Liver (tissue), 9 donors: ENCODE results near the gene NFIX. TPM values are rescaled to one million over a fixed set of nuclear protein-coding genes. Genes with fewer than 3 reads are reported as not detected.
A peak's percentile ranks its signal among the peaks of the same experiment; 100 is the strongest.

Experiments used
- DNase-seq: peaks from one replicate; pipeline ENCODE4 v3.0.0-alpha.2; 2017; ENCODE audit warnings: low spot score
- H3K27ac ChIP-seq, 2 donors: one replicate each; pipeline ENCODE4 v1.7.0; 2013; ENCODE audit warnings: inconsistent platforms in 2 of 2, low read length in 2 of 2, control low read depth in 1 of 2, low read depth in 1 of 2, mild to moderate bottlenecking in 1 of 2
- H3K27me3 ChIP-seq, 4 donors: one replicate each; pipeline versions ENCODE4 v1.6.1 to v1.7.0; 2013; ENCODE audit warnings: low read length in 3 of 4, inconsistent platforms in 1 of 4, mild to moderate bottlenecking in 1 of 4, moderate library complexity in 1 of 4; ENCODE audit not compliant: control insufficient read depth in 4 of 4, insufficient read depth in 4 of 4
- H3K36me3 ChIP-seq, 4 donors: one replicate each; pipeline versions ENCODE4 v1.6.1 to v1.7.0; 2013; ENCODE audit warnings: low read length in 3 of 4, mild to moderate bottlenecking in 3 of 4, low read depth in 1 of 4, moderate library complexity in 1 of 4; ENCODE audit not compliant: control insufficient read depth in 4 of 4, insufficient read depth in 3 of 4
- H3K4me1 ChIP-seq, 4 donors: one replicate each; pipeline versions ENCODE4 v1.6.1 to v1.7.0; 2013; ENCODE audit warnings: low read length in 3 of 4, mild to moderate bottlenecking in 3 of 4, moderate library complexity in 1 of 4; ENCODE audit not compliant: control insufficient read depth in 4 of 4, insufficient read depth in 4 of 4
- H3K4me3 ChIP-seq, 3 donors: one replicate each; pipeline versions ENCODE4 v1.6.1 to v1.7.0; 2013; ENCODE audit warnings: low read length in 3 of 3, control low read depth in 1 of 3, low read depth in 1 of 3, mild to moderate bottlenecking in 1 of 3
- H3K9ac ChIP-seq, 2 donors: one replicate each; pipeline ENCODE4 v1.7.0; 2013; ENCODE audit warnings: low read length in 2 of 2, mild to moderate bottlenecking in 2 of 2, moderate library complexity in 2 of 2, control low read depth in 1 of 2, low read depth in 1 of 2
- H3K9me3 ChIP-seq, 4 donors: one replicate each; pipeline versions ENCODE4 v1.6.1 to v1.7.0; 2013; ENCODE audit warnings: low read length in 3 of 4; ENCODE audit not compliant: control insufficient read depth in 4 of 4
- CTCF ChIP-seq: fragments of 150-350 bp; IDR thresholded peaks from 2 replicates; pipeline ENCODE4 v1.5.1; 2017; ENCODE audit warnings: improper control_type of control experiment, low read depth, low read length; ENCODE audit not compliant: missing input control
- FOXA1 ChIP-seq: IDR thresholded peaks from 2 replicates; pipeline ENCODE4 v1.6.1; 2016; ENCODE audit warnings: antibody characterized with exemption
- FOXA2 ChIP-seq: IDR thresholded peaks from 2 replicates; pipeline ENCODE4 v1.6.1; 2016; ENCODE audit warnings: antibody characterized with exemption
- GABPA ChIP-seq, 2 donors: IDR thresholded peaks in 1 of 2; conservative IDR thresholded peaks in 1 of 2; 2 replicates each; pipeline ENCODE4 v1.6.1; 2016; ENCODE audit warnings: antibody characterized with exemption in 2 of 2, mild to moderate bottlenecking in 1 of 2, moderate library complexity in 1 of 2
- HNF4G ChIP-seq: IDR thresholded peaks from 2 replicates; pipeline ENCODE4 v1.6.1; 2016; ENCODE audit warnings: antibody characterized with exemption
- JUND ChIP-seq, 2 donors: IDR thresholded peaks; 2 replicates each; pipeline ENCODE4 v1.6.1; 2016; ENCODE audit warnings: antibody characterized with exemption in 2 of 2
- MAX ChIP-seq: IDR thresholded peaks from 2 replicates; pipeline ENCODE4 v1.6.1; 2016; ENCODE audit warnings: antibody characterized with exemption
- RAD21 ChIP-seq, 2 donors: IDR thresholded peaks; 2 replicates each; pipeline ENCODE4 v1.6.1; 2016; ENCODE audit warnings: antibody characterized with exemption in 2 of 2, mild to moderate bottlenecking in 2 of 2
- RXRA ChIP-seq, 2 donors: IDR thresholded peaks; 2 replicates each; pipeline ENCODE4 v1.6.1; 2017 to 2018; ENCODE audit warnings: antibody characterized with exemption in 2 of 2, mild to moderate bottlenecking in 1 of 2
- SP1 ChIP-seq: IDR thresholded peaks from 2 replicates; pipeline ENCODE4 v1.6.1; 2018; ENCODE audit warnings: antibody characterized with exemption, mild to moderate bottlenecking
- TAF1 ChIP-seq: conservative IDR thresholded peaks from 2 replicates; pipeline ENCODE4 v1.6.1; 2016; ENCODE audit warnings: antibody characterized with exemption, mild to moderate bottlenecking
- YY1 ChIP-seq: IDR thresholded peaks from 2 replicates; pipeline ENCODE4 v1.6.1; 2016; ENCODE audit warnings: antibody characterized with exemption, mild to moderate bottlenecking
- WGBS: extraction: QIAGEN DNeasy Blood & Tissue Kit; methylation state at CpG from one replicate; pipeline ENCODE4 v1.1.7; 2013; 5-methylcytosine and 5-hydroxymethylcytosine counted together
- polyA plus RNA-seq, 2 donors: library from polyadenylated mRNA; stranded (reverse) in 1 of 2; unstranded in 1 of 2; fragments of 200-250 nt in 1 of 2; fragments of >200 nt in 1 of 2; fragmentation: Nextera tagmentation in 1 of 2; extraction: Ambion mirVana in 1 of 2; gene quantifications; one replicate each; pipeline versions ENCODE4 v1.2.1 to v1.2.3, GENCODE V29; 2013 to 2015
- total RNA-seq, 2 donors: library from RNA; depleted of rRNA; stranded (reverse); fragments of >200 nt; gene quantifications; one replicate each; pipeline ENCODE4 v1.2.3, GENCODE V29; 2014
- TF ChIP-seq, protein P1 (sequence below): IDR thresholded peaks from 2 replicates; pipeline ENCODE4 v1.6.1; 2016; ENCODE audit warnings: antibody characterized with exemption, mild to moderate bottlenecking
- TF ChIP-seq, protein P2 (sequence below): IDR thresholded peaks from 2 replicates; pipeline ENCODE4 v1.6.1; 2016; ENCODE audit warnings: antibody characterized with exemption
- TF ChIP-seq, protein P3 (sequence below): IDR thresholded peaks from 2 replicates; pipeline ENCODE4 v1.6.1; 2016; ENCODE audit warnings: antibody characterized with exemption
- donor health status: healthy.
- donor health status: healthy.
- donor health status: healthy.
- donor health status: healthy.
- donor health status: healthy.

NFIX gene
- total and polyA plus RNA-seq, 4 donors = 3.3 to 18.4 (median 12.6) TPM

DNA sequence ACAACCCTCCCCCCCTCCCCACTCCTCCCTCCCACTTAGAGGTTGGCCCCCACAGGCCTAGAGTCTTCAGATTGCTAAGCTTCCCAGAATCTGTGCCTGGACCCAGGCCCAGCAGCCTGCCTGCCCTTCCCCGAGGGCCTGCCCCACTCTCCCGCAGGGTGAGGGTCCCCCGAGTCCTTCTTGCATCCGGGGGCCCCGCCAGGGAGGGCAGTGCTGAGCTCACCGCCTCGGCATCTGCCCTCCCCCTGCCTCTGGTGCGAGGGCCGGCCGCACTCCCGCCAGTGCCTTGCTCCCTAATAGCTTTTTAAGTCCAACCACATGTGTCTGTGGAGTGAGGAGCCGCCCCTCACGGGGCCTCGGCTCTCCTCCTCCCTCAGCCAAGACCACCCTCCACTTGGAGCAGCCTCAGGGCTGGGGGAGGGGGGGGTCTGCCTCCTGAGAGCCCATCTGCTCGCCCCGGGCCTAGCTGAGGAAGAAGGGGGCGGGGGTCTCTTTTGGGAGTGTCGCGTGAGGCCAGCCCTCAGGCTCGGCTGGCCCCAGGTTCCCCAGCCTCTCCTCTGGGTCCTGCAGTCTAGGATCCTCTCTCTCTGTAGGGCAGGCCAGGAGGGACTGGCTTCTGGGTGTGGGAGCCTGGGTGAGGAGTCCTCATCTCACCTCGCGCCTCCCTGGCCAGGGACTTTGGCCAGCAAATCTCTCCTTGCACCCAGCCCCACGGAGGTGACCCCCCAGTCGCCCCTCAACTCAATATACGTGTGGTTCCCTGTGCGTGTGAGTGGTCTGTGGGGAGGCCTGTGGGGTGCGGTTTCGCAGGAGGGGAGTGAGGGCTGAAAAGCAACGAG is 60.2 kb downstream of the NFIX start:
- no peak for DNase-seq
- Histone ChIP-seq H3K27ac (peak overlapping the region; percentile 53 to 74), H3K4me3 (no peak overlapping the region), H3K36me3 (no peaks in the 10 kb centered on the region), H3K27me3 (no peaks in the 10 kb centered on the region), H3K9ac (no peak overlapping the region), H3K9me3 (no peaks in the 10 kb centered on the region), H3K4me1 (peaks cover 5 to 61% (median 34%) of the 10 kb centered on the region in 4 donors)
- WGBS = 70% methylated on average over 29 of the region's 29 CpGs
- TF ChIP-seq FOXA1 (no peak), JUND (IDR thresholded peaks at IDR 0.05) (peak in 1 of 2 donors; percentile 18), HNF4G (no peak), RXRA (IDR thresholded peaks at IDR 0.05) (no peak), SP1 (no peak)

DNA sequence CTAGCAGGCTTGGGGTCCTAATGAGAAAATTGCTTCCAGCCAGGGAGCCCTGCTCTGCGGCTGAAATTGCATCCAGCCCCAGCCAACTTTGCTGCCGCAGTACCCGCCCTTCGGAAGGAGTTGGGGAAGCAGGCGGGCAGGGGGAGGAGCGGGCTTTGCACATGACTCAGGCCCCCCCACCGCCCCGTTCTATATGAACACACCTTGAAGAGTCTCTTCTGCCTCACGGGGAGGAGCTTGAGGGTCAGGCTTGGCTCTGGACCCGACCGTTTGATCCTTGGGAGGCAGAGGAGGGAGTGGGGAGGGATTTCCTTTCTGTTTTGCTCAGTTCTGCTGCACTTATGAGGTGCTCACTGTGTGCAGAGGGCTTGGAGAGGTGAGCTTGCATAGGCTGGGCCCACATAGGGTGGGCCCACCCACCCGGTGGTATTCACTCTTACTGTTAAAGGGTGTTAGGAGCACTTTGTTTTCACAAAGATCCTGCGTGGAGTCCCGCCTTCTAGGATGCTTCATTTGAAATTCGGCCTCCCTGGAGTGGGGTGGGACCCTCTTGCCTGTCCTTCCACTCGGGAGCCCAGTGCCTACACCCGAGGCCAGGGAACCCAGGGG is 60.9 kb downstream of the NFIX start:
- no peaks in the 10 kb centered on the region for H3K9me3 ChIP-seq
- H3K36me3 ChIP-seq = no peaks in the 10 kb centered on the region
- H3K4me3 ChIP-seq = no peak overlapping the region
- peaks cover 3 to 61% (median 33%) of the 10 kb centered on the region in 4 donors for H3K4me1 ChIP-seq
- H3K27me3 ChIP-seq = no peaks in the 10 kb centered on the region
- TF ChIP-seq FOXA2 (no peak), CTCF (no peak), TAF1 (no peak)
- no peak for DNase-seq
- peak overlapping the region; percentile 53 to 74 for H3K27ac ChIP-seq
- 74% methylated on average over 17 of the region's 17 CpGs for WGBS
- no peak overlapping the region for H3K9ac ChIP-seq

DNA sequence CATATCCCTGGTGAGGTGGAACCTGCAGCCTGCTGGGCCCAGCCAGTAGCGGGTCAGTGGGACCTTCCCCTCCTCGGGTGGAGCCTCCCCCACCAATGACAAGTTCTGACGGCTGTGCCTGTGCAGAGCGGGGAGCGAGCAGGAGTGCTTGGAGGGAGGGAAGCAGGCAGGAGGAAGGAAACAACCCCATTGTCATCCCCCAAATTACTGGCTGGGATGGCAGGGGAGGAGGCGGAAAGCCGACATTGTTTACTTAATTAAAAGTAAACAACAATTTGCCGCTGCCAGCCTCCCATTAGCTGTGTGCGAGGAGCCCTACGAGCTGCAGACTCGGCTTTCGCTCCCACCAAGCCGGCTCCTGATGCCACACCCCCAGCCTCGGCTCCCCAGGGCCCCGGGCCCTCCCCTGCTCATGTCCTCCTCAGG is 61.9 kb downstream of the NFIX start:
- Histone ChIP-seq H3K36me3 (no peaks in the 10 kb centered on the region), H3K27ac (peak overlapping the region in 1 of 2 donors; percentile 2), H3K9ac (no peak overlapping the region), H3K27me3 (no peaks in the 10 kb centered on the region), H3K4me3 (no peak overlapping the region), H3K9me3 (no peaks in the 10 kb centered on the region), H3K4me1 (peaks cover 0 to 55% (median 29%) of the 10 kb centered on the region in 4 donors)
- DNase-seq = no peak
- 52% methylated on average over 15 of the region's 15 CpGs for WGBS
- TF ChIP-seq FOXA1 = no peak
- no peak for TF ChIP-seq FOXA2
- TF ChIP-seq, protein P1, sequence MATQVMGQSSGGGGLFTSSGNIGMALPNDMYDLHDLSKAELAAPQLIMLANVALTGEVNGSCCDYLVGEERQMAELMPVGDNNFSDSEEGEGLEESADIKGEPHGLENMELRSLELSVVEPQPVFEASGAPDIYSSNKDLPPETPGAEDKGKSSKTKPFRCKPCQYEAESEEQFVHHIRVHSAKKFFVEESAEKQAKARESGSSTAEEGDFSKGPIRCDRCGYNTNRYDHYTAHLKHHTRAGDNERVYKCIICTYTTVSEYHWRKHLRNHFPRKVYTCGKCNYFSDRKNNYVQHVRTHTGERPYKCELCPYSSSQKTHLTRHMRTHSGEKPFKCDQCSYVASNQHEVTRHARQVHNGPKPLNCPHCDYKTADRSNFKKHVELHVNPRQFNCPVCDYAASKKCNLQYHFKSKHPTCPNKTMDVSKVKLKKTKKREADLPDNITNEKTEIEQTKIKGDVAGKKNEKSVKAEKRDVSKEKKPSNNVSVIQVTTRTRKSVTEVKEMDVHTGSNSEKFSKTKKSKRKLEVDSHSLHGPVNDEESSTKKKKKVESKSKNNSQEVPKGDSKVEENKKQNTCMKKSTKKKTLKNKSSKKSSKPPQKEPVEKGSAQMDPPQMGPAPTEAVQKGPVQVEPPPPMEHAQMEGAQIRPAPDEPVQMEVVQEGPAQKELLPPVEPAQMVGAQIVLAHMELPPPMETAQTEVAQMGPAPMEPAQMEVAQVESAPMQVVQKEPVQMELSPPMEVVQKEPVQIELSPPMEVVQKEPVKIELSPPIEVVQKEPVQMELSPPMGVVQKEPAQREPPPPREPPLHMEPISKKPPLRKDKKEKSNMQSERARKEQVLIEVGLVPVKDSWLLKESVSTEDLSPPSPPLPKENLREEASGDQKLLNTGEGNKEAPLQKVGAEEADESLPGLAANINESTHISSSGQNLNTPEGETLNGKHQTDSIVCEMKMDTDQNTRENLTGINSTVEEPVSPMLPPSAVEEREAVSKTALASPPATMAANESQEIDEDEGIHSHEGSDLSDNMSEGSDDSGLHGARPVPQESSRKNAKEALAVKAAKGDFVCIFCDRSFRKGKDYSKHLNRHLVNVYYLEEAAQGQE = no peak
- no peak for TF ChIP-seq GABPA (IDR thresholded peaks at IDR 0.05 in 1 of 2, conservative IDR thresholded peaks at IDR 0.05 in 1 of 2)
- no peak for TF ChIP-seq CTCF
- no peak for TF ChIP-seq JUND (IDR thresholded peaks at IDR 0.05)
- TF ChIP-seq RAD21 (IDR thresholded peaks at IDR 0.05) = no peak
- TF ChIP-seq, protein P2, sequence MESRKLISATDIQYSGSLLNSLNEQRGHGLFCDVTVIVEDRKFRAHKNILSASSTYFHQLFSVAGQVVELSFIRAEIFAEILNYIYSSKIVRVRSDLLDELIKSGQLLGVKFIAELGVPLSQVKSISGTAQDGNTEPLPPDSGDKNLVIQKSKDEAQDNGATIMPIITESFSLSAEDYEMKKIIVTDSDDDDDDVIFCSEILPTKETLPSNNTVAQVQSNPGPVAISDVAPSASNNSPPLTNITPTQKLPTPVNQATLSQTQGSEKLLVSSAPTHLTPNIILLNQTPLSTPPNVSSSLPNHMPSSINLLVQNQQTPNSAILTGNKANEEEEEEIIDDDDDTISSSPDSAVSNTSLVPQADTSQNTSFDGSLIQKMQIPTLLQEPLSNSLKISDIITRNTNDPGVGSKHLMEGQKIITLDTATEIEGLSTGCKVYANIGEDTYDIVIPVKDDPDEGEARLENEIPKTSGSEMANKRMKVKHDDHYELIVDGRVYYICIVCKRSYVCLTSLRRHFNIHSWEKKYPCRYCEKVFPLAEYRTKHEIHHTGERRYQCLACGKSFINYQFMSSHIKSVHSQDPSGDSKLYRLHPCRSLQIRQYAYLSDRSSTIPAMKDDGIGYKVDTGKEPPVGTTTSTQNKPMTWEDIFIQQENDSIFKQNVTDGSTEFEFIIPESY = no peak
- no peak for TF ChIP-seq MAX
- TF ChIP-seq HNF4G = no peak
- TF ChIP-seq, protein P3, sequence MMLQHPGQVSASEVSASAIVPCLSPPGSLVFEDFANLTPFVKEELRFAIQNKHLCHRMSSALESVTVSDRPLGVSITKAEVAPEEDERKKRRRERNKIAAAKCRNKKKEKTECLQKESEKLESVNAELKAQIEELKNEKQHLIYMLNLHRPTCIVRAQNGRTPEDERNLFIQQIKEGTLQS = no peak
- no peak for TF ChIP-seq YY1
